Measurements from ENCODE around the gene RAB35.

Gene RAB35

GRCh38 chr12:120110550-120111501, 5.7 kb downstream of the RAB35 start:
- intact Hi-C loops (cut with DNase I; ENCODE audit: low total_unique reads), result no loop called here
- peaks cover 0 to 50% (median 22%) of the 10 kb centered on the region in 4 donors for H3K4me1 ChIP-seq
- H3K27ac ChIP-seq, result no peak overlapping the region
- peaks cover 0 to 18% (median 7%) of the 10 kb centered on the region in 3 donors for H3K36me3 ChIP-seq
- no peaks in the 10 kb centered on the region for H3K9me3 ChIP-seq
- no peak overlapping the region for H3K4me3 ChIP-seq
- peak; percentile 75 to 84 for DNase-seq
- TF ChIP-seq CTCF (IDR thresholded peaks at IDR 0.05), result no peak
- H3K27me3 ChIP-seq, result no peaks in the 10 kb centered on the region

DNA sequence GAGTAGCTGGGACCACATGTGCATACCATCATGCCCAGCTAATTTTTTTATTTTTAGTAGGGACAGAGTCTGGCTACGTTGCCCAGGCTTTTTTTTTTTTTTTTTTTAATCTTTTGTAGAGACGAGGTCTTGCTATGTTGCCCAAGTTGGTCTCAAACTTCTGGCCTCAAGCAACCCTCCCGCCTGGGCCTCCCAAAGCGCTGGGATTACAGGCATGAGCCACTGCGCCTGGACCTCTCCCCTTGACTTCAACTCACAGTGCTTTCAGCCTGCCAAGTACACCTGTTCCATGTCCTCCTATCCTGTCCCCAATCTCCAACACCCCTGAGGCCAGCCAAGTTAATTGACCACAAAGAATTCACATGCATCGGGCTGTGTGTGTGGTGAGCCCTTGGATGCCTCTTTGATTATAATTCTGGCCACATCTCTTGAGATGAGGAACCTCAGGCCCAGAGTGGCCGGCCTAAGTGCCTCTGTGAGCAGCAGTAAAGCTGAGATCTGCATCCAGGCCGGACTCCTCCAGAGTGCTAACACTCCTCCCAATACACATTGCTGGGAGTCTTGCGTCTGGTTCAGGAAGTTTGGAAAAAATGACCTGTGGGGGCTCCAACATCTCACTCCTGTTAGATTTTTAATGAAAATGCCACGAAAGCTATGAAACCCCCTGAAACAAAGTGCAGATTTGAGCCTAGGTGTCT, 6.8 kb downstream of the RAB35 start:
- Histone ChIP-seq H3K9me3 (no peaks in the 10 kb centered on the region), H3K27me3 (no peaks in the 10 kb centered on the region), H3K27ac (no peak overlapping the region), H3K4me3 (no peak overlapping the region), H3K36me3 (peaks cover 0 to 29% (median 10%) of the 10 kb centered on the region in 3 donors), H3K4me1 (peaks cover 0 to 39% (median 12%) of the 10 kb centered on the region in 4 donors)
- intact Hi-C loops (cut with DNase I; ENCODE audit: low total_unique reads), result no loop called here
- no peak for DNase-seq
- no peak for TF ChIP-seq CTCF (IDR thresholded peaks at IDR 0.05)

GRCh38 chr12:120106151-120106550, 10.4 kb downstream of the RAB35 start:
- intact Hi-C loops (cut with DNase I; ENCODE audit: low total_unique reads), result no loop called here
- no peak for DNase-seq
- H3K36me3 ChIP-seq, result peaks cover 16 to 53% (median 30%) of the 10 kb centered on the region in 3 donors
- H3K4me3 ChIP-seq, result no peak overlapping the region
- no peaks in the 10 kb centered on the region for H3K27me3 ChIP-seq
- H3K9me3 ChIP-seq, result no peaks in the 10 kb centered on the region
- peaks cover 0 to 32% (median 21%) of the 10 kb centered on the region in 4 donors for H3K4me1 ChIP-seq
- no peak overlapping the region for H3K27ac ChIP-seq
- no peak for TF ChIP-seq CTCF (IDR thresholded peaks at IDR 0.05)

- H3K9me3 ChIP-seq, result no peaks in the 10 kb centered on the region
- H3K4me3 ChIP-seq, result no peak overlapping the region
- DNase-seq, result no peak
- peaks cover 0 to 28% (median 25%) of the 10 kb centered on the region in 4 donors for H3K4me1 ChIP-seq
- no peaks in the 10 kb centered on the region for H3K27me3 ChIP-seq
- TF ChIP-seq CTCF (IDR thresholded peaks at IDR 0.05), result no peak
- intact Hi-C loops (cut with DNase I; ENCODE audit: low total_unique reads), result no loop called here
- H3K27ac ChIP-seq, result no peak overlapping the region
- peaks cover 21 to 72% (median 47%) of the 10 kb centered on the region in 3 donors for H3K36me3 ChIP-seq
Observed at GRCh38 chr12:120103371-120103770, 13.2 kb downstream of the RAB35 start.

DNA sequence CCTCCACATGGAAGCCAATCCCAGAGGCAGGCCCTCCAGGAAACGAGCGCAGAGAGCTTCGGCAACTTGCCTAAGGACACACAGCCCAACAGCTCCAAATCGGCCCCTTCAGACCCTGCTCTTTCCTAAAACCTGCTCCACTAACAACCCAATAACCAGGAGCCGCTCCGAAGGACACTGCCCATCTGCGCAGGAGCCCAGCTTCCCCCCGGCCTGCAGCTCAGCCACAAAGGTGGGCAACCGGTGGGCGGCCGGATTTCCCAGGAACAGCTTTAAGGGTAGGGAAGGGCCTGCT, 13.6 kb downstream of the RAB35 start:
- no peak for TF ChIP-seq CTCF (IDR thresholded peaks at IDR 0.05)
- no peaks in the 10 kb centered on the region for H3K9me3 ChIP-seq
- H3K27ac ChIP-seq, result no peak overlapping the region
- no peak overlapping the region for H3K4me3 ChIP-seq
- H3K4me1 ChIP-seq, result peaks cover 0 to 28% (median 25%) of the 10 kb centered on the region in 4 donors
- no peaks in the 10 kb centered on the region for H3K27me3 ChIP-seq
- intact Hi-C loops (cut with DNase I; ENCODE audit: low total_unique reads), result no loop called here
- peaks cover 25 to 72% (median 51%) of the 10 kb centered on the region in 3 donors for H3K36me3 ChIP-seq
- no peak for DNase-seq

Measured in tibial artery (tissue), 4 donors.